MG63 (cell line): ENCODE data around the gene OR11H1. TPM values are rescaled to one million over a fixed set of nuclear protein-coding genes. Genes with fewer than 3 reads are reported as not detected.
"Not testable (repeated sequence)": the region's sequence is repeated elsewhere in the genome, so short reads cannot be mapped to it uniquely, and the experiment has no call there.

ENCODE experiments used
- DNase-seq: peaks from one replicate; pipeline ENCODE4 v3.0.0-alpha.2; 2020
- H3K27me3 ChIP-seq: fragments of 250-450 bp; sonication (Bioruptor Pico); 2 replicates; pipeline ENCODE4 v1.5.1; 2020; ENCODE audit warnings: mild to moderate bottlenecking, moderate library complexity
- H3K36me3 ChIP-seq: fragments of 250-450 bp; sonication (Bioruptor Pico); 2 replicates; pipeline ENCODE4 v1.5.1; 2020; ENCODE audit warnings: mild to moderate bottlenecking, moderate library complexity
- H3K4me3 ChIP-seq: fragments of 250-450 bp; sonication (Bioruptor Pico); 2 replicates; pipeline ENCODE4 v1.5.1; 2020; ENCODE audit warnings: mild to moderate bottlenecking, moderate library complexity
- H3K9me3 ChIP-seq: fragments of 250-450 bp; sonication (Bioruptor Pico); 2 replicates; pipeline ENCODE4 v1.5.1; 2020; ENCODE audit warnings: mild to moderate bottlenecking, moderate library complexity
- total RNA-seq: library from RNA; depleted of rRNA; stranded (reverse); fragments of >200 nt; shearing (Covaris generic); gene quantifications from 2 replicates; pipeline ENCODE4 v1.2.3, GENCODE V29; 2014; ENCODE audit warnings: low replicate concordance; rRNA removed

OR11H1 gene, protein sequence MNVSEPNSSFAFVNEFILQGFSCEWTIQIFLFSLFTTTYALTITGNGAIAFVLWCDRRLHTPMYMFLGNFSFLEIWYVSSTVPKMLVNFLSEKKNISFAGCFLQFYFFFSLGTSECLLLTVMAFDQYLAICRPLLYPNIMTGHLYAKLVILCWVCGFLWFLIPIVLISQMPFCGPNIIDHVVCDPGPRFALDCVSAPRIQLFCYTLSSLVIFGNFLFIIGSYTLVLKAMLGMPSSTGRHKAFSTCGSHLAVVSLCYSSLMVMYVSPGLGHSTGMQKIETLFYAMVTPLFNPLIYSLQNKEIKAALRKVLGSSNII
- total RNA-seq = not detected in 2 replicates

DNA sequence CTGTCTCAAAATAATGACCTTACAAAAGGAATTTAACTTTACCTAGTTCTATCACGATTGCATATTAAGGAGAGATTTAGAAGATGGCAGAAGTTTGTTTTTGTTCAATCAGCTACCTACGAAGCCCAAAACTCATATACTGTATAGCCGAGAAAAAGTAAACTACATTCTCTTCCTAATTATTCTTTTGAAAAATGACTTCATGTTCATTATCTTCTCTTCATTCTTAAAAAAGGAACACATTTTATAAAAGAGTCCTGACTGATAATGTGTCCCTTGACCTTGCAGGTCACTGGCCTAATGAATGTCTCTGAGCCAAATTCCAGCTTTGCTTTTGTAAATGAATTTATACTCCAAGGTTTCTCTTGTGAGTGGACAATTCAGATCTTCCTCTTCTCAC, at the start of gene OR11H1:
TSS of gene OR11H1 (plus strand) at position 301 of the 400 bp plus-strand sequence. CDS start at position 301, 0 bp downstream.
- H3K4me3 ChIP-seq, DNase-seq, H3K9me3 ChIP-seq, H3K36me3 ChIP-seq, H3K27me3 ChIP-seq: not testable (repeated sequence)

DNA sequence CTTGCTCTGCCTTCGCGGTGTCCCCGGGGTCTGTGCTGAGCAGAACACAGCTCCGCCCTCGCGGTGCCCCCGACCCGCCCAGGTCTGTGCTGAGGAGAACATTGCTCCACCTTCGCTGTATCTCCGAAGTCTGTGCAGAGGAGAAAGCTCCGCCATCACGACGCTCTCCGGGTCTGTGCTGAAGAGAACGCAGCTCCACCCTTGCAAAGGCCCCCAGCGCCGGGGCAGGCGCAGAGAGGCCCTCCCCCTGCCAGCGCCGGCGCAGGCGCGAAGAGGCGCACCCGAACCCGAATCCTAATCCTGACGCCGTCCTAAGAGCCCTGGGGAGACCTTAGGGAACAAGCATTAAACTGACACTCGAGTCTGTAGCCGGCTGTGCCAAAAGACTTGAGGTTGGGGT, 18.0 kb upstream of the OR11H1 start:
- not testable (repeated sequence) for H3K4me3 ChIP-seq, H3K27me3 ChIP-seq, H3K9me3 ChIP-seq, DNase-seq, H3K36me3 ChIP-seq

DNA sequence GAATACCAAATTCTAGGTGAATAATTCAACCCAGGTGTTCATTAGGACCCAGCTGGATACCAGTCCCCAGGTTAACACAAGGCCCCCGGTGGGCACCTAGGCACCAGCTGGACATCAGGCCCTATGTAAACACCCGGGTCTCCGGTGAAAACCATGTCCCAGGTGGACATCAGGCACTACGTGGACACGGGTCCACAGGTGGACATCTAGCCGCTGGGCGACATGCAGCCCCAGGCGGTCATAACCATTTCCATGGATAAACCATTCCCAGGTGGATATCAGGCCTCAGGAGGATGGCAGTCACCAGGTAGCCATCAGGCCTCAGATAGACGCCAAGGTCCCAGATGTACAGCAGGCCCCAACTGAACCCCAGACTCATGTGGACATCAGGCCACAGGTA, 12.1 kb upstream of the OR11H1 start:
- H3K4me3 ChIP-seq, H3K36me3 ChIP-seq, H3K9me3 ChIP-seq, H3K27me3 ChIP-seq: not testable (repeated sequence)
- DNase-seq = peak; percentile 0

DNA sequence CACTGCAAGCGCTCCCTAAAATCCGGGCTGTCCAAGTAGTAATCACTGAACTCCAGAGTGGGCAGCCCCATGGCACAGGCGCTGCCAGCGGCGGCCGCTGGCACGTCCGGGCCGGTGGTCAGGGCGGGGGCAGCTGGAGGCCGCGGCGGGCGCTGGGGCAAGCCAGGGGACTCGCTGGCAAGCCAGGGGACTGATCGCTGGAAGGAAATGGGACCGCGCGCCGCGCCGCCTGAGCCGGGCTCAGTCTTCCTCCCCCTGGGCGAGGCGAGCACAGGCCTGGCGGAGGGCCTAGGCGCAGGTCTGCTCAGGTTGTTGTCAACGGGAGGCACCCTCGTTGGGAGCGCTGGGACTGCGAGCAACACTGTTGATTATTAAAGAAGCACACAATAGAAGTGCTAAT, 25.8 kb downstream of the OR11H1 start:
- H3K27me3 ChIP-seq, H3K36me3 ChIP-seq, DNase-seq, H3K9me3 ChIP-seq, H3K4me3 ChIP-seq: not testable (repeated sequence)

DNA sequence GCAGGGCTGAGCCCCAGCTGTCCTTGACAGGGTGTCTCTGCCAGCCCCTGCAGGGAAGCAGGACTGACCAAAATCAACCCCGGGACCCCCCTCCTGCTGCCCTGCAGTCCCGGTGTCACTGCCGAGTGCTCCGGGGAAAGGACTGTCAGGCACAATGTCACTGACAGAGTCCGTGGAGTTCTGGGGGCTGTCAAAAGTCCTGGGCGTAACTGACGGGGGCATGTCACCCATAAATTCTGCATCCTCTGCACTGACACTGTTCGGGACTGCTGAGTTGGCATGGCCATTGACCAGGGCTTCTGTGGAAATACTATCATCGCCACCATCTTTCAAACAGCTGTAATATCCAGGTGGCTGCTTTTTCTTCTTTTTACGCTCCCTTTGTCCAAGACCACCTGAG, 35.5 kb downstream of the OR11H1 start:
- not testable (repeated sequence) for H3K36me3 ChIP-seq, H3K9me3 ChIP-seq, H3K27me3 ChIP-seq, DNase-seq, H3K4me3 ChIP-seq

DNA sequence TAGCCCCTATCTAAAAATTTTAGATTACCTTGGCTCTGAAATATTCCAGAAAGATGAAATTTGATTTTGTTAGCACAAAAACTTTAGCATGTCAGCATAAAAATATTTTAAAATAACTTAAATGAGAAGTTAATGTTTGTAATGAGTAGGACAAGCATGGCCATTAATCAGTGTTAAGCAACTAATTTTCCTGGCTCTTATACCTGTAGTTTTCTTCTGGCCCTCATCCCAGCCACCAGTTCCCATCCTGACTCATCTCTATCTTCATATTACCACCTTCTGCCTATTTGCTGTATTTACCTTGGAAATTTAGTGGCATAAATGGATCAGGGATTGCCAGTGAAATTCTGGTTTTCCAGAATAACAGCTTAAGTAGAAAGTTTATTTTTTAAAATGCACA, 37.1 kb downstream of the OR11H1 start:
- H3K36me3 ChIP-seq, H3K9me3 ChIP-seq, H3K27me3 ChIP-seq, DNase-seq, H3K4me3 ChIP-seq: not testable (repeated sequence)

Other genes starting within 250 kb of the OR11H1 start
- not detected in 2 replicates for gene POTEH, start 161.8 kb downstream of the OR11H1 start, total RNA-seq